GM23248 (cell line): ENCODE data around the gene MEI4.

Experiments
- EZH2 ChIP-seq: fragments of 200-600 bp; sonication (generic); IDR thresholded peaks from 2 replicates; pipeline ENCODE4 v1.6.1; 2018; ENCODE audit warnings: antibody characterized with exemption, mild to moderate bottlenecking; ENCODE audit not compliant: insufficient read depth, poor library complexity, severe bottlenecking
- EZH2phosphoT487 ChIP-seq: fragments of 200-600 bp; sonication (generic); IDR thresholded peaks from 2 replicates; pipeline ENCODE4 v1.6.1; 2018; ENCODE audit warnings: antibody characterized with exemption, moderate library complexity, mild to moderate bottlenecking, low read depth; ENCODE audit not compliant: insufficient read depth

GRCh38 chr6:77669913-77670312 lies 17.1 kb downstream of the MEI4 start:
- no peak for TF ChIP-seq EZH2
- no peak for TF ChIP-seq EZH2phosphoT487
